Measurements from ENCODE around the gene TSPAN12. TPM values are rescaled to one million over a fixed set of nuclear protein-coding genes. Genes with fewer than 3 reads are reported as not detected.

Gene TSPAN12
- total RNA-seq, 4 donors from 2014 or later: 6.5 to 21.3 (median 9.1) TPM

- TF ChIP-seq CTCF (IDR thresholded peaks at IDR 0.05): no peak
- DNase-seq (ENCODE audit: low spot score) (no peak), ATAC-seq (ENCODE audit: low FRiP score) (no peak)
Observed at GRCh38 chr7:120806669-120807068, 51.3 kb downstream of the TSPAN12 start.

DNA sequence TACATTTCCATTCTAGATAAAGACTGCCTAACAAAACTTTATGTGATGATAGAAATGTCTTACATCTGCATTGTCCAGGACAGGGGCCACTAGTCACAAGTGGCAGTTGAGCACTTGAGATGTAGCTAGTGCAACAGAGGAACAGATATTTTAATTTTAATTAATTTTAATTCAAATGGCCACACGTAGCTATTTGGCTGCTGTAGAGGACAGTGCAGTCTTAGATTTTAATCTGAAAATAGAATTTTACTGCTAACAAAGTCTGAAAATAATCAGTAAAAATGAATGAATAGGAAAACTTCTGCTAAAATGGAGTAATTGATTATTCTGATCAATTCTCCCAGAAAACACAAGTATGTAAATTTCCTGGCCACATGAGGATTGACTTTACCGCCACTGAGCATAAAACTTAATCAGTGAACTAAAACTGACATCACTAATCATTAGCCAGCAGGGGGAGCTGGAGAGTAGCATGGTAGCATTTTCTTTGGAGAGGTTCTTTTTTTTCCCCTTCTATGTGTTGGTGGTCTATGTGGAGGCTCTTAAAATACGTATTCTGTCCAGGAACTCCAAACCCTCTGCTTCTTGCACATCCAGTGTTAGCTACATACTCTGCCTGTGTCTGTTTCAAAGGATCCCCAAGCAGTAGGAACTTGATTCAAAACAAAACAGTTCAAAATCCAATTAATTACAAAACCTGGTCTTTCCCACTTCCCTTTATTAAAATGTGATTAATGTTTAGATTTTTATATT lies 52.1 kb downstream of the TSPAN12 start:
- TF ChIP-seq CTCF (IDR thresholded peaks at IDR 0.05): peak in 1 of 3 donors; percentile 35
- DNase-seq (ENCODE audit: low spot score): peak; percentile 51
- ATAC-seq (ENCODE audit: low FRiP score): no peak

GRCh38 chr7:120802751-120803150 lies 55.2 kb downstream of the TSPAN12 start:
- TF ChIP-seq CTCF (IDR thresholded peaks at IDR 0.05): no peak
- no peak for DNase-seq (ENCODE audit: low spot score)
- no peak for ATAC-seq (ENCODE audit: low FRiP score)

DNA sequence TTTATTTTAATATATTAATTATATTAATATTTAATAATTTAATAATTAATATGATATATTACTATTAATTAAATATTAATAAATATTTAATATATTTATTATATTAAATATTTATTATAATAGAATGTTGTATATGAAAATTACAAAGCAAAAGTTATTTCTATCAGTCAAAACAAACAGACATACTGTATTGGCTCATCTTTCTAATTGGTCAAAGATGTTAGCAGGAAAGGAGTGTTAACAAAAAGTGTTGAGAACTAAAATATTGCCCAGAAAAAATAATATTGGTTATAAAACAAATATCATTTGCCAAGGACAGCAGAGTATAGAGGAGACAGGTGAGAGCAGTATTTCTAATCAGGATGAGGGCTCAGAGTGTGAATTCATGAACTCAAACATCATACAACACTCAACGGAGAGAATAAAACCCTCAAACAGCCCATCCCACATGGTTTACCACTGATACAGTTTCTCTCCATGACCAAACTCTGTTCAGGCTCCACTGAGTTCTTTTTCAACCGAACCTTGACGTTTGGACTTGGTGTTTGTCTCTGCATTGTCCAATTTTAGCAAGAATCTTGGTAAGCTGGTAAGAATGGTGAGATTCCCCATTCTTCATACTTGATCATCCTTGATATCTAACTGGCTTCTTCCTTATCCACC lies 58.0 kb downstream of the TSPAN12 start:
- DNase-seq (ENCODE audit: low spot score): no peak
- no peak for TF ChIP-seq CTCF (IDR thresholded peaks at IDR 0.05)
- ATAC-seq (ENCODE audit: low FRiP score): no peak

GRCh38 chr7:120799147-120799546 lies 58.8 kb downstream of the TSPAN12 start:
- TF ChIP-seq CTCF (IDR thresholded peaks at IDR 0.05): no peak
- ATAC-seq (ENCODE audit: low FRiP score): no peak
- DNase-seq (ENCODE audit: low spot score): no peak

DNA sequence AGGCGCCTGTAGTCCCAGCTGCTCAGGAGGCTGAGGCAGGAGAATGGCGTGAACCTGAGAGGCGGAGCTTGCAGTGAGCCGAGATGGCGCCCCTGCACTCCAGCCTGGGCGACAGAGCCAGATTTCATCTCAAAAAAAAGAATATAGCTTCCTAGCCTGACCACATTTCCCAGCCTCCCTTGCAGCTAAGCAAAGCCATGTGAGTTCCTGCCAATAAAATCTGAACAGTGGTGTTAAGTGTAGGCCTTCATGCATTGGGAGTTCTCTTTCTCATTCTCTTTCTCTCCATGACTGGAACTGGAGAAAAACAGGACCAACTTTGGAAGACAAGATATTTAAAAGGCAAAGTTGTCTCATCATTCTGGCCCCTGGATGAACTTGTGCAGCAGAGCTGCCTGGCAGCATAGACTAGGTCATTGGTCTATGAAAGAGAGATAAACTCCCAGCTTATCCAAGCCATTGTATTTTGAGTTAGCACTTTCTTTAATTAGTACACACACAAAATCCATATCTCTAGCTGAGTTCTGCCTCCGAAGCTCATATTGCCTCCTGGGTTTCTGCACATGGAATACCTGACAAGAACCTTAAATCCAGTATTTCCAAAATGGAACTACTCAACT lies 60.8 kb downstream of the TSPAN12 start:
- no peak for DNase-seq (ENCODE audit: low spot score)
- ATAC-seq (ENCODE audit: low FRiP score): no peak
- TF ChIP-seq CTCF (IDR thresholded peaks at IDR 0.05): no peak
